GM12865 (cell line): ENCODE data around the gene ZFP62.

Experiments
- DNase-seq: peaks from one replicate; pipeline ENCODE4 v3.0.0; 2010; ENCODE audit warnings: low read depth
- H3K4me3 ChIP-seq: 2 replicates; pipeline ENCODE4 v1.5.1; 2011; ENCODE audit warnings: mild to moderate bottlenecking, low read depth, low read length, control low read depth
- TF ChIP-seq, protein P1 (sequence below): IDR thresholded peaks from 2 replicates; pipeline ENCODE4 v1.5.1; 2011; ENCODE audit warnings: low read length, control low read depth, low read depth, inconsistent platforms; ENCODE audit not compliant: insufficient read depth; ENCODE audit errors: missing control alignments

ZFP62 gene

DNA sequence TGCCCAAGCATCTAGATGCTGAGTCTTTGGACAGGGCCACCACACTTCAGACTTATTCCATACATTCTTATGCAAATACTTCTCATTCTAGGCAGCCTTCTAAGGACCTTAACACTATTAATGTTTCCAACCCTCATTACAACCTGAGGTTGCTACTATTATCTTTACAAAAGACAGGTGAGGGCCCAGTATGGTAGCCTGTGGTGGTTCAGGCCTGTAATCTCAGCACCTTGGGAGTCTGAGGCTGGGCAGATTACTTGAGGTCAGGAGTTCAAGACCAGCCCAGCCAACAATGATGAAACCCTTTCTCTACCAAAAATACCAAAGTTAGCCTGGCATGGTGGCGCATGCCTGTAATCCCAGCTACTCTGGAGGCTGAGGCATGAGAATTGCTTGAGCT, 16.2 kb downstream of the ZFP62 start:
- TF ChIP-seq, protein P1, sequence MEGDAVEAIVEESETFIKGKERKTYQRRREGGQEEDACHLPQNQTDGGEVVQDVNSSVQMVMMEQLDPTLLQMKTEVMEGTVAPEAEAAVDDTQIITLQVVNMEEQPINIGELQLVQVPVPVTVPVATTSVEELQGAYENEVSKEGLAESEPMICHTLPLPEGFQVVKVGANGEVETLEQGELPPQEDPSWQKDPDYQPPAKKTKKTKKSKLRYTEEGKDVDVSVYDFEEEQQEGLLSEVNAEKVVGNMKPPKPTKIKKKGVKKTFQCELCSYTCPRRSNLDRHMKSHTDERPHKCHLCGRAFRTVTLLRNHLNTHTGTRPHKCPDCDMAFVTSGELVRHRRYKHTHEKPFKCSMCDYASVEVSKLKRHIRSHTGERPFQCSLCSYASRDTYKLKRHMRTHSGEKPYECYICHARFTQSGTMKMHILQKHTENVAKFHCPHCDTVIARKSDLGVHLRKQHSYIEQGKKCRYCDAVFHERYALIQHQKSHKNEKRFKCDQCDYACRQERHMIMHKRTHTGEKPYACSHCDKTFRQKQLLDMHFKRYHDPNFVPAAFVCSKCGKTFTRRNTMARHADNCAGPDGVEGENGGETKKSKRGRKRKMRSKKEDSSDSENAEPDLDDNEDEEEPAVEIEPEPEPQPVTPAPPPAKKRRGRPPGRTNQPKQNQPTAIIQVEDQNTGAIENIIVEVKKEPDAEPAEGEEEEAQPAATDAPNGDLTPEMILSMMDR, result no peak
- no peak overlapping the region for H3K4me3 ChIP-seq
- DNase-seq, result no peak

DNA sequence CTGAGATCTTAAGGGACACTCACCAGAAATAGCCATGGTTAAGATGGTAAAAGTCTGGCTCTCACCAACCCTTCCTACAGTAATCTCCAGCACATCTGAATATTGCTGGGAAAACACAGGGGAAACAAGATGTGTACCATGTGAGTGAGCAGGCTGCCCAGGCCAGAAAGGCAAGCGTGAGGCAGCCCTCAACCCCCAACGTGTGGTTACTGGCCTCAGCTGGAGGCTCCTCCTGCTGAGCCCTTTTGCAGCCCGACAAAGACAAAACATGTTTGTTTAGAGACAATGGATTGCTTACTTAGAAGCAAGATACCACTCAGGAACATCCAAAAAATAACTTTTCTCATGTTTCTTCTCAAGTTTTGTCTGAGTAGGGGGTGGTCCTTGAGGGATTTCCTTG, 16.6 kb downstream of the ZFP62 start:
- TF ChIP-seq, protein P1, result no peak
- no peak for DNase-seq
- H3K4me3 ChIP-seq, result no peak overlapping the region

DNA sequence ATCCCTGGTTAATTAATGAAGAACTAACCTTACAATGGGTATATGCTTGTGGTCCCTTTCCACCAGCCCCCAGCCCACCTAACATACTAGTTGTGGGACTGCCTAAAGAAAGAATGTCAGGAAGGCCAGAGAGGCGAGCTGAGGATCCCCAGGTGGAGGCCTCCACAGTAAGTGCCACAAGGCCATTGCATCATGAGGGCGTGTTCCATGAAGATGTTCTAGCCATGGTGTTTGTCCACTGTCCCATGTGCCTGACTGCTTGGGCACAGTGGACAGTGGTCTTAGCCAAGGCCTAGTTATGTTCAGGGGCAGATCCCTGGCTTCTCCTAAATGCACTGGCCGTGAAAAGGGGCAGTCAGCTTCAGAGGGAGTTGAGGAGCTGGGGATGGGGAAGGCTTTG, 21.1 kb downstream of the ZFP62 start:
- TF ChIP-seq, protein P1, result no peak
- DNase-seq, result no peak
- no peak overlapping the region for H3K4me3 ChIP-seq

DNA sequence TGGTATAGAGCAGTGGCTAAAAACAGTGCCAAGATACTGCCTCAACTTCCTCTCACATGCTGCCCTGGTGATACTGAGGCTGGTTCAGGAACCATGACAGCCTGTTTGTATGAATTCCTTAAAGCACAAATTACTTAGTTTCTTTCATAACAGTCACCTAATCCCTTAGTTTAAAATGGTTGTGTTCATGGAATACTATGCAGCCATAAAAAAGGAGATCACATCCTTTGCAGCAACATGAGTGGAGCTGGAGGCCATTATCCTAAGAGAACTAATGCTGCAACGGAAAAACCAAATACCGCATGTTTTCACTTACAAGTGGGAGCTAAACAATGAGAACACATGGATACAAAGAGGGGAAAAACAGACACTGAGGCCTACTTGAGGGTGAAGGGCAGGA, 21.8 kb downstream of the ZFP62 start:
- no peak for DNase-seq
- no peak overlapping the region for H3K4me3 ChIP-seq
- TF ChIP-seq, protein P1, result no peak

DNA sequence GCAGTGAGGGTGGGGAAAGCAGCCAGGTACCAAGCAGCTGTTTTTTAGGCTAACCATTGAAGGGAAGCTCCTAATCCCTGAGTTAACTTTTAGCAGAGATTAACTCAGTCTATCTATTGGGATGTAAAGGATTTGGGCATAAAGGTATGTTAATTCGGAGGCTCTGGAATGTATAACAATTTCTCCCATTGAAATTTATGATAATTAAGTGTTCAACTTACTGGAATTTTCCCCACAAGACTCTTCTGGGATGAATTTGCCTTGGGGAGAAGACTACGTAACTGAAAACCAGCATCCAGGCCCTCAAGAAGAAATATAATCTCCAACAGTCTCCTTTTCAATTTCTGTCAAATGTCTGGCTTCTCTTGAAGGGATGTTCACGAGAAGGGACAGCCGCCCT, 23.6 kb downstream of the ZFP62 start:
- H3K4me3 ChIP-seq, result no peak overlapping the region
- DNase-seq, result no peak
- TF ChIP-seq, protein P1, result no peak

DNA sequence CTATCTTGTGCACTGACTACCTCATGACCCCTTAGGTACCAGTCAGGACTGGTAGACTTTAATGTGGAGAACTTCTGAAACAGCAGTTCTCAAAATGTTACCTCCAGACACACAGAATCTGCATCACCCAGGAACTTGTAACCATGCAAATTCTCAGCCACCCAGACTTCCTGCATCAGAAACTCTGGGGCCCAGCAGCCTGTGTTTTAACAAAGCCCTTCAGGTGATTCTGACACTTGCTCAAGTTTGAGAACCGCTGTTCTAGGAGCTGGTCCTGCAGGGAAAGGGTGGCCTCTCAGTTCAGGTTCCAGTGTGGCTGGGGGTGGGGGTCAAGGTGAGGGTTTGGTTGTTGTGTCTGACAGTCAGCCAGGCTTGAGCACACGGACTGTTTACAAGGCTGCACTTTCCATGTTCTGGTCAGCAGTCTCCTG, 28.4 kb downstream of the ZFP62 start:
- DNase-seq, result peak; percentile 86
- TF ChIP-seq, protein P1, result no peak
- H3K4me3 ChIP-seq, result peak overlapping the region; percentile 63

DNA sequence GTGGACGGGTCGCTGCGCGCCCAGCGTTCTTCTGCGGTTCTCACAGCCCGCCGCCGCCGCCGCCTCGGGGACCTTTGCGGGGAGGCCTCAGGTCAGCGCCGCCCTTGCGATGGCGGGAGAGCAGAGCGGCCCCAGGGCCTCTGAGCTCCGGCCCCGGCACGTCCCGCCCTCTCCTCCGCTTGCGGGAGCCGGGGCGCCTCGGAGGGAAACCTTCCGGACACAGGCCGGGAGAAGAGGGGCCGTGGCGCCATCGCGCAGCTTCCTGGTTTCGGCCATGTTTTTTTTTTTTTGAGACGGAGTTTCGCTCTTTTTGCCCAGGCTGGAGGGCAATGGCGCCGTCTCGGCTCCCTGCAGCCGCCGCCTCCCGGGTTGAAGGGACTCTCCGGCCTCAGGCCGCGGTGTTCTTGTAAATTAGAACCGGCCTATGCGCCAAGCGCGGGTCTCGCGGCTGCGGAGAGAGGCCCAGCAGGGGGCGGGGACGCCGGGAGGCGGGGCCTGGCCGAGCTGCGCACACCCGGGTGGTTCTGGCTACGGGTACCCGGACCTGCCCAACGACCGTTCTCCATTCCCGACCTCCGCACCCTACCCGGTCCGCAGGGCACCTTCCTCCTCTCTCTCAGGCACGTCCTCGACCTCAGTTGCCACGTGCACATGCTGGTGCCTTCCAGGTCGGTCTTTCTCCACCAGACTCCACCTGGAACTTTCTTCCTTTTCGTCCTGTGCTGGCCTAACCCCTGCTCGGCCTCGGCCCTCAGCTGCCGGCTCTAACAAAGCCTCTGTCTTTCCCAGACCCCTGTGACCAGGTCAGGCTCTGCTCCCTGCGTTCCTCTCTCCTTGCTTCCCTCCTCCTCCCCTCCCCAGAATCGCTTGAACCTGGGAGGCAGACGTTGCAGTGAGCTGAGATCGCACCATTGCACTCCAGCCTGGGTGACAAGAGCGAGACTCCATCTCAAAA, 29.7 kb downstream of the ZFP62 start:
- peak; percentile 90 for DNase-seq
- TF ChIP-seq, protein P1, result peak; percentile 17
- peak overlapping the region; percentile 63 for H3K4me3 ChIP-seq
